HEK293 (cell line): ENCODE results near the gene PDLIM1.

ENCODE experiments used
- HOXA7 ChIP-seq: sonication (generic); formaldehyde crosslinking; IDR thresholded peaks from 2 replicates; pipeline ENCODE4 v1.8.1; 2022; ENCODE audit warnings: missing genetic modification reagents, borderline replicate concordance
- MZF1 ChIP-seq: fragments of 450-650 bp; formaldehyde crosslinking; IDR thresholded peaks from 2 replicates; pipeline ENCODE4 v1.5.1; 2017; ENCODE audit warnings: missing biosample characterization, missing genetic modification characterization, borderline replicate concordance
- REPIN1 ChIP-seq: fragments of 450-650 bp; formaldehyde crosslinking; IDR thresholded peaks from 2 replicates; pipeline ENCODE4 v1.5.1; 2017; ENCODE audit warnings: missing biosample characterization, missing genetic modification characterization, low read depth
- ZNF112 ChIP-seq: fragments of 450-650 bp; formaldehyde crosslinking; IDR thresholded peaks from 2 replicates; pipeline ENCODE4 v1.5.0; 2017; ENCODE audit warnings: missing biosample characterization, missing genetic modification characterization
- ZNF138 ChIP-seq: fragments of 450-650 bp; formaldehyde crosslinking; IDR thresholded peaks from 2 replicates; pipeline ENCODE4 v1.5.1; 2016; ENCODE audit warnings: missing biosample characterization, missing genetic modification characterization, borderline replicate concordance
- ZNF292 ChIP-seq: fragments of 450-650 bp; formaldehyde crosslinking; IDR thresholded peaks from 2 replicates; pipeline ENCODE4 v1.5.1; 2016; ENCODE audit warnings: low read depth, missing biosample characterization, missing genetic modification characterization, borderline replicate concordance
- ZNF530 ChIP-seq: fragments of 450-650 bp; formaldehyde crosslinking; IDR thresholded peaks from 2 replicates; pipeline ENCODE4 v1.5.1; 2016; ENCODE audit warnings: low read depth, missing biosample characterization, missing genetic modification characterization
- ZNF629 ChIP-seq: fragments of 450-650 bp; formaldehyde crosslinking; IDR thresholded peaks from 2 replicates; pipeline ENCODE4 v1.5.1; 2017; ENCODE audit warnings: missing biosample characterization, missing genetic modification characterization
- ZNF660 ChIP-seq: fragments of 450-650 bp; IDR thresholded peaks from 2 replicates; pipeline ENCODE4 v1.5.1; 2018; ENCODE audit warnings: missing biosample characterization, mild to moderate bottlenecking, missing genetic modification characterization
- TF ChIP-seq, protein P1 (sequence below): fragments of 450-650 bp; formaldehyde crosslinking; IDR thresholded peaks from 2 replicates; pipeline ENCODE4 v1.5.1; 2016; ENCODE audit warnings: missing biosample characterization, missing genetic modification characterization
- TF ChIP-seq, protein P2 (sequence below): fragments of 450-650 bp; formaldehyde crosslinking; conservative IDR thresholded peaks from 2 replicates; pipeline ENCODE4 v1.5.1; 2016; ENCODE audit warnings: low read depth, missing biosample characterization, missing genetic modification characterization
- TF ChIP-seq, protein P3 (sequence below): fragments of 450-650 bp; formaldehyde crosslinking; IDR thresholded peaks from 2 replicates; pipeline ENCODE4 v1.5.1; 2016; ENCODE audit warnings: missing biosample characterization, missing genetic modification characterization
- TF ChIP-seq, protein P4 (sequence below): fragments of 450-650 bp; formaldehyde crosslinking; IDR thresholded peaks from 2 replicates; pipeline ENCODE4 v1.5.1; 2017; ENCODE audit warnings: missing biosample characterization, missing genetic modification characterization

- TF ChIP-seq ZNF660 (tag by site-specific recombination) (no peak), REPIN1 (tag by site-specific recombination) (no peak), ZNF629 (tag by site-specific recombination) (no peak), HOXA7 (CRISPR knock-in tag) (no peak), MZF1 (tag by site-specific recombination) (no peak), ZNF292 (tag by site-specific recombination) (no peak), ZNF138 (no peak), ZNF530 (no peak), ZNF112 (tag by site-specific recombination) (no peak)
- TF ChIP-seq, protein P1, sequence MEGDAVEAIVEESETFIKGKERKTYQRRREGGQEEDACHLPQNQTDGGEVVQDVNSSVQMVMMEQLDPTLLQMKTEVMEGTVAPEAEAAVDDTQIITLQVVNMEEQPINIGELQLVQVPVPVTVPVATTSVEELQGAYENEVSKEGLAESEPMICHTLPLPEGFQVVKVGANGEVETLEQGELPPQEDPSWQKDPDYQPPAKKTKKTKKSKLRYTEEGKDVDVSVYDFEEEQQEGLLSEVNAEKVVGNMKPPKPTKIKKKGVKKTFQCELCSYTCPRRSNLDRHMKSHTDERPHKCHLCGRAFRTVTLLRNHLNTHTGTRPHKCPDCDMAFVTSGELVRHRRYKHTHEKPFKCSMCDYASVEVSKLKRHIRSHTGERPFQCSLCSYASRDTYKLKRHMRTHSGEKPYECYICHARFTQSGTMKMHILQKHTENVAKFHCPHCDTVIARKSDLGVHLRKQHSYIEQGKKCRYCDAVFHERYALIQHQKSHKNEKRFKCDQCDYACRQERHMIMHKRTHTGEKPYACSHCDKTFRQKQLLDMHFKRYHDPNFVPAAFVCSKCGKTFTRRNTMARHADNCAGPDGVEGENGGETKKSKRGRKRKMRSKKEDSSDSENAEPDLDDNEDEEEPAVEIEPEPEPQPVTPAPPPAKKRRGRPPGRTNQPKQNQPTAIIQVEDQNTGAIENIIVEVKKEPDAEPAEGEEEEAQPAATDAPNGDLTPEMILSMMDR (tag by site-specific recombination): no peak
- TF ChIP-seq, protein P2, sequence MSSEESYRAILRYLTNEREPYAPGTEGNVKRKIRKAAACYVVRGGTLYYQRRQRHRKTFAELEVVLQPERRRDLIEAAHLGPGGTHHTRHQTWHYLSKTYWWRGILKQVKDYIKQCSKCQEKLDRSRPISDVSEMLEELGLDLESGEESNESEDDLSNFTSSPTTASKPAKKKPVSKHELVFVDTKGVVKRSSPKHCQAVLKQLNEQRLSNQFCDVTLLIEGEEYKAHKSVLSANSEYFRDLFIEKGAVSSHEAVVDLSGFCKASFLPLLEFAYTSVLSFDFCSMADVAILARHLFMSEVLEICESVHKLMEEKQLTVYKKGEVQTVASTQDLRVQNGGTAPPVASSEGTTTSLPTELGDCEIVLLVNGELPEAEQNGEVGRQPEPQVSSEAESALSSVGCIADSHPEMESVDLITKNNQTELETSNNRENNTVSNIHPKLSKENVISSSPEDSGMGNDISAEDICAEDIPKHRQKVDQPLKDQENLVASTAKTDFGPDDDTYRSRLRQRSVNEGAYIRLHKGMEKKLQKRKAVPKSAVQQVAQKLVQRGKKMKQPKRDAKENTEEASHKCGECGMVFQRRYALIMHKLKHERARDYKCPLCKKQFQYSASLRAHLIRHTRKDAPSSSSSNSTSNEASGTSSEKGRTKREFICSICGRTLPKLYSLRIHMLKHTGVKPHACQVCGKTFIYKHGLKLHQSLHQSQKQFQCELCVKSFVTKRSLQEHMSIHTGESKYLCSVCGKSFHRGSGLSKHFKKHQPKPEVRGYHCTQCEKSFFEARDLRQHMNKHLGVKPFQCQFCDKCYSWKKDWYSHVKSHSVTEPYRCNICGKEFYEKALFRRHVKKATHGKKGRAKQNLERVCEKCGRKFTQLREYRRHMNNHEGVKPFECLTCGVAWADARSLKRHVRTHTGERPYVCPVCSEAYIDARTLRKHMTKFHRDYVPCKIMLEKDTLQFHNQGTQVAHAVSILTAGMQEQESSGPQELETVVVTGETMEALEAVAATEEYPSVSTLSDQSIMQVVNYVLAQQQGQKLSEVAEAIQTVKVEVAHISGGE (tag by site-specific recombination): no peak
- TF ChIP-seq, protein P3, sequence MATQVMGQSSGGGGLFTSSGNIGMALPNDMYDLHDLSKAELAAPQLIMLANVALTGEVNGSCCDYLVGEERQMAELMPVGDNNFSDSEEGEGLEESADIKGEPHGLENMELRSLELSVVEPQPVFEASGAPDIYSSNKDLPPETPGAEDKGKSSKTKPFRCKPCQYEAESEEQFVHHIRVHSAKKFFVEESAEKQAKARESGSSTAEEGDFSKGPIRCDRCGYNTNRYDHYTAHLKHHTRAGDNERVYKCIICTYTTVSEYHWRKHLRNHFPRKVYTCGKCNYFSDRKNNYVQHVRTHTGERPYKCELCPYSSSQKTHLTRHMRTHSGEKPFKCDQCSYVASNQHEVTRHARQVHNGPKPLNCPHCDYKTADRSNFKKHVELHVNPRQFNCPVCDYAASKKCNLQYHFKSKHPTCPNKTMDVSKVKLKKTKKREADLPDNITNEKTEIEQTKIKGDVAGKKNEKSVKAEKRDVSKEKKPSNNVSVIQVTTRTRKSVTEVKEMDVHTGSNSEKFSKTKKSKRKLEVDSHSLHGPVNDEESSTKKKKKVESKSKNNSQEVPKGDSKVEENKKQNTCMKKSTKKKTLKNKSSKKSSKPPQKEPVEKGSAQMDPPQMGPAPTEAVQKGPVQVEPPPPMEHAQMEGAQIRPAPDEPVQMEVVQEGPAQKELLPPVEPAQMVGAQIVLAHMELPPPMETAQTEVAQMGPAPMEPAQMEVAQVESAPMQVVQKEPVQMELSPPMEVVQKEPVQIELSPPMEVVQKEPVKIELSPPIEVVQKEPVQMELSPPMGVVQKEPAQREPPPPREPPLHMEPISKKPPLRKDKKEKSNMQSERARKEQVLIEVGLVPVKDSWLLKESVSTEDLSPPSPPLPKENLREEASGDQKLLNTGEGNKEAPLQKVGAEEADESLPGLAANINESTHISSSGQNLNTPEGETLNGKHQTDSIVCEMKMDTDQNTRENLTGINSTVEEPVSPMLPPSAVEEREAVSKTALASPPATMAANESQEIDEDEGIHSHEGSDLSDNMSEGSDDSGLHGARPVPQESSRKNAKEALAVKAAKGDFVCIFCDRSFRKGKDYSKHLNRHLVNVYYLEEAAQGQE (tag by site-specific recombination): no peak
- TF ChIP-seq, protein P4, sequence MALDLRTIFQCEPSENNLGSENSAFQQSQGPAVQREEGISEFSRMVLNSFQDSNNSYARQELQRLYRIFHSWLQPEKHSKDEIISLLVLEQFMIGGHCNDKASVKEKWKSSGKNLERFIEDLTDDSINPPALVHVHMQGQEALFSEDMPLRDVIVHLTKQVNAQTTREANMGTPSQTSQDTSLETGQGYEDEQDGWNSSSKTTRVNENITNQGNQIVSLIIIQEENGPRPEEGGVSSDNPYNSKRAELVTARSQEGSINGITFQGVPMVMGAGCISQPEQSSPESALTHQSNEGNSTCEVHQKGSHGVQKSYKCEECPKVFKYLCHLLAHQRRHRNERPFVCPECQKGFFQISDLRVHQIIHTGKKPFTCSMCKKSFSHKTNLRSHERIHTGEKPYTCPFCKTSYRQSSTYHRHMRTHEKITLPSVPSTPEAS (tag by site-specific recombination): no peak
Measured at GRCh38 chr10:95244152-95244551, 46.7 kb downstream of the PDLIM1 start.
